Activated CD8-positive, alpha-beta memory T cell treated with anti-CD3 and anti-CD28 coated beads, Interleukin-2, amount 10 ng/mL, durations not matched to agents 7 days and 5 days (primary cell): ENCODE results near the gene CNPY1. TPM values are rescaled to one million over a fixed set of nuclear protein-coding genes. Genes with fewer than 3 reads are reported as not detected.
A peak's percentile ranks its signal among the peaks of the same experiment; 100 is the strongest.

Experiments
- ATAC-seq: fragments of 150-1000 bp; cut with Tn5 transposase; one replicate; pipeline ENCODE4 v1.10.0; 2021; ENCODE audit warnings: moderate library complexity
- CTCF ChIA-PET: fragments of 350-600 bp; sonication (Branson Sonifier 250); formaldehyde crosslinking; loops from one replicate; lab custom pipeline; 2021; ENCODE audit warnings: antibody characterized with exemption; lab: Charles Lee
- DNase-seq: peaks from one replicate; pipeline ENCODE4 v3.0.0-alpha.2; 2020
- H3K27ac Mint-ChIP-seq: one replicate; pipeline ENCODE4 v1.8.0; 2021; ENCODE audit warnings: mild to moderate bottlenecking, mixed read lengths
- H3K27me3 Mint-ChIP-seq: one replicate; pipeline ENCODE4 v1.8.0; 2021; ENCODE audit warnings: mixed read lengths
- H3K36me3 Mint-ChIP-seq: one replicate; pipeline ENCODE4 v1.8.0; 2021; ENCODE audit warnings: mild to moderate bottlenecking, mixed read lengths
- H3K4me1 Mint-ChIP-seq: one replicate; pipeline ENCODE4 v1.8.0; 2021; ENCODE audit warnings: mixed read lengths
- H3K4me3 Mint-ChIP-seq: one replicate; pipeline ENCODE4 v1.8.0; 2021; ENCODE audit warnings: mild to moderate bottlenecking, moderate library complexity, mixed read lengths
- H3K9me3 Mint-ChIP-seq: one replicate; pipeline ENCODE4 v1.8.0; 2022; ENCODE audit warnings: low read depth, mixed read lengths
- total RNA-seq, 2 experiments: library from RNA; stranded (reverse); gene quantifications; one replicate each; pipeline ENCODE4 v1.2.3, GENCODE V29; 2021

Gene CNPY1
- total RNA-seq, 2 experiments from 2014 or later: not detected

- no peaks in the 10 kb centered on the region for H3K9me3 Mint-ChIP-seq
- DNase-seq (no peak), ATAC-seq (no peak)
- no peak overlapping the region for H3K4me3 Mint-ChIP-seq
- H3K36me3 Mint-ChIP-seq: no peaks in the 10 kb centered on the region
- peaks cover 4% of the 10 kb centered on the region for H3K4me1 Mint-ChIP-seq
- no peak overlapping the region for H3K27ac Mint-ChIP-seq
- H3K27me3 Mint-ChIP-seq: peaks cover 92% of the 10 kb centered on the region
- CTCF ChIA-PET: no interaction called here
Observed at GRCh38 chr7:155470186-155470487, 76.2 kb downstream of the CNPY1 start.

- Mint-ChIP-seq H3K9me3 (no peaks in the 10 kb centered on the region), H3K27ac (no peak overlapping the region), H3K4me1 (peaks cover 5% of the 10 kb centered on the region), H3K4me3 (no peak overlapping the region), H3K36me3 (no peaks in the 10 kb centered on the region), H3K27me3 (peaks cover 92% of the 10 kb centered on the region)
- DNase-seq (no peak), ATAC-seq (no peak)
- CTCF ChIA-PET: no interaction called here
Observed at GRCh38 chr7:155469311-155470185, 76.8 kb downstream of the CNPY1 start.

GRCh38 chr7:155468785-155469148, 77.6 kb downstream of the CNPY1 start:
- no peaks in the 10 kb centered on the region for H3K9me3 Mint-ChIP-seq
- H3K27me3 Mint-ChIP-seq: peaks cover 91% of the 10 kb centered on the region
- CTCF ChIA-PET: no interaction called here
- no peak overlapping the region for H3K4me3 Mint-ChIP-seq
- DNase-seq: no peak
- H3K27ac Mint-ChIP-seq: no peak overlapping the region
- ATAC-seq: no peak
- H3K4me1 Mint-ChIP-seq: peaks cover 5% of the 10 kb centered on the region
- no peaks in the 10 kb centered on the region for H3K36me3 Mint-ChIP-seq

GRCh38 chr7:155467846-155468784, 78.2 kb downstream of the CNPY1 start:
- H3K4me1 Mint-ChIP-seq: peaks cover 5% of the 10 kb centered on the region
- no peaks in the 10 kb centered on the region for H3K9me3 Mint-ChIP-seq
- H3K4me3 Mint-ChIP-seq: no peak overlapping the region
- no peaks in the 10 kb centered on the region for H3K36me3 Mint-ChIP-seq
- DNase-seq (no peak), ATAC-seq (no peak)
- peaks cover 91% of the 10 kb centered on the region for H3K27me3 Mint-ChIP-seq
- peak overlapping the region; percentile 28 for H3K27ac Mint-ChIP-seq
- CTCF ChIA-PET: no interaction called here

GRCh38 chr7:155466814-155467733, 79.3 kb downstream of the CNPY1 start:
- peak overlapping the region; percentile 28 for H3K27ac Mint-ChIP-seq
- no peaks in the 10 kb centered on the region for H3K9me3 Mint-ChIP-seq
- no peaks in the 10 kb centered on the region for H3K36me3 Mint-ChIP-seq
- H3K4me3 Mint-ChIP-seq: no peak overlapping the region
- peaks cover 91% of the 10 kb centered on the region for H3K27me3 Mint-ChIP-seq
- H3K4me1 Mint-ChIP-seq: peaks cover 5% of the 10 kb centered on the region
- ATAC-seq (no peak), DNase-seq (peak; percentile 44)
- CTCF ChIA-PET: no interaction called here

- no peak overlapping the region for H3K4me3 Mint-ChIP-seq
- CTCF ChIA-PET: interaction anchor here (0.6 kb wide), 1 partner anchor 329 kb away, joined by 5 read pairs; no protein-coding TSS in a partner anchor
- H3K4me1 Mint-ChIP-seq: peaks cover 5% of the 10 kb centered on the region
- H3K36me3 Mint-ChIP-seq: no peaks in the 10 kb centered on the region
- no peak overlapping the region for H3K27ac Mint-ChIP-seq
- ATAC-seq: no peak
- no peak for DNase-seq
- peaks cover 91% of the 10 kb centered on the region for H3K27me3 Mint-ChIP-seq
- H3K9me3 Mint-ChIP-seq: no peaks in the 10 kb centered on the region
Observed at GRCh38 chr7:155466142-155466813, 80.1 kb downstream of the CNPY1 start.

GRCh38 chr7:155465761-155466141, 80.6 kb downstream of the CNPY1 start:
- ATAC-seq: no peak
- Mint-ChIP-seq H3K9me3 (no peaks in the 10 kb centered on the region), H3K36me3 (no peaks in the 10 kb centered on the region), H3K27ac (no peak overlapping the region), H3K4me1 (peaks cover 5% of the 10 kb centered on the region), H3K27me3 (peaks cover 91% of the 10 kb centered on the region), H3K4me3 (no peak overlapping the region)
- no peak for DNase-seq
- CTCF ChIA-PET: interaction anchor here (0.6 kb wide), 1 partner anchor 329 kb away, joined by 5 read pairs; no protein-coding TSS in a partner anchor

- Mint-ChIP-seq H3K27me3 (peaks cover 92% of the 10 kb centered on the region), H3K36me3 (no peaks in the 10 kb centered on the region), H3K27ac (no peak overlapping the region), H3K9me3 (no peaks in the 10 kb centered on the region), H3K4me1 (peaks cover 5% of the 10 kb centered on the region), H3K4me3 (no peak overlapping the region)
- ATAC-seq (no peak), DNase-seq (no peak)
- CTCF ChIA-PET: no interaction called here
Observed at GRCh38 chr7:155464948-155465739, 81.2 kb downstream of the CNPY1 start.

GRCh38 chr7:155464183-155464582, 82.2 kb downstream of the CNPY1 start:
- Mint-ChIP-seq H3K9me3 (no peaks in the 10 kb centered on the region), H3K4me3 (no peak overlapping the region), H3K4me1 (peaks cover 5% of the 10 kb centered on the region), H3K27me3 (peaks cover 92% of the 10 kb centered on the region), H3K27ac (no peak overlapping the region), H3K36me3 (peaks cover 2% of the 10 kb centered on the region)
- CTCF ChIA-PET: no interaction called here
- DNase-seq: no peak
- ATAC-seq: no peak

- Mint-ChIP-seq H3K9me3 (no peaks in the 10 kb centered on the region), H3K27ac (no peak overlapping the region), H3K4me3 (no peak overlapping the region), H3K27me3 (peaks cover 85% of the 10 kb centered on the region), H3K36me3 (peaks cover 3% of the 10 kb centered on the region), H3K4me1 (peaks cover 6% of the 10 kb centered on the region)
- DNase-seq: no peak
- CTCF ChIA-PET: interaction anchor here (0.8 kb wide), 1 partner anchor 82 kb away, joined by 3 read pairs; no protein-coding TSS in a partner anchor
- no peak for ATAC-seq
Observed at GRCh38 chr7:155463114-155463811, 83.1 kb downstream of the CNPY1 start.

GRCh38 chr7:155462163-155462735, 84.1 kb downstream of the CNPY1 start:
- H3K9me3 Mint-ChIP-seq: no peaks in the 10 kb centered on the region
- H3K27me3 Mint-ChIP-seq: peaks cover 81% of the 10 kb centered on the region
- CTCF ChIA-PET: no interaction called here
- no peak overlapping the region for H3K27ac Mint-ChIP-seq
- peaks cover 6% of the 10 kb centered on the region for H3K4me1 Mint-ChIP-seq
- DNase-seq (no peak), ATAC-seq (no peak)
- H3K4me3 Mint-ChIP-seq: no peak overlapping the region
- H3K36me3 Mint-ChIP-seq: peaks cover 3% of the 10 kb centered on the region
